Inferior parietal cortex (tissue), 1 donor: ENCODE measurements around the gene SKOR2.
"Not testable (repeated sequence)": the region's sequence is repeated elsewhere in the genome, so short reads cannot be mapped to it uniquely, and the experiment has no call there.

ENCODE experiments used
- DNase-seq: peaks from one replicate; pipeline ENCODE4 v3.0.0-alpha.2; 2016; ENCODE audit errors: extremely low spot score

Gene SKOR2

DNA sequence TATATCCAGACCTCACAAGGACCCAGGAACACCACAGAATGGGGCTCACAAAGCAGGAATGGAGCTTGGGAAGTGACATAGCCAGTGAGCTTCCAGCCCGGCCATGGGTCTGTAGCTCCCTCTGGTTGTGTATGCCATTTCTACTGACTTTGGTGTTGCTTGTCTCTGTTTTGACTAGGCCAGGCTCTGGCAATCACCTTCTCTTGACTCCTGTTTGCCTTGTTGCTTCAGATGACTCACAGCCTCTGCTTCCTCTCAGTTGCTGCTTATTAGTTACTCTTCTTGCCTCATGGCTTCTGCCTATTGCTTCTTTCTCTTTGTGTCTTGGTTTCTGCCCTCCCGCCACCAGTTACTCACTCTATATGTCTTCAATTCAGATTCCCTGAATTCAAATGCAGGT lies 59.5 kb downstream of the SKOR2 start:
- DNase-seq = no peak

DNA sequence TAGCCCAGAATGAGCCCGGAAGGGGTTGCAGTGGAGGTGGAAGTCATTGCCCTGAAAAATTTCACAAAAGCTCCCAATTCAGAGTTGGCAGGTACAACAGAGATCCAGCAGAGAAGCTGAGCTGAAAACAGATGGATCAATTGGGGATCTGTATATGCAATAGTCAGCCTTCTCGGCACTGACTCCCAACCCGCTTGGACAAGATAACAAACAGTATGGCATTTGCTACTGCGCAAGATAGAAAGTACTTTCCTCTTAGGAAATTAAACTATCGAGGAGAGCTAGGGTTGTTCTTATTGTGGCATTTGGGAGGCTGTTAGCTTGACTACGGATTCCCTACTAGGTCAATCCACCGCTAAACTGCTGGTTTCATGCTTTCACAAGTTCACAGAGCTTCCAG lies 63.7 kb downstream of the SKOR2 start:
- DNase-seq = no peak

DNA sequence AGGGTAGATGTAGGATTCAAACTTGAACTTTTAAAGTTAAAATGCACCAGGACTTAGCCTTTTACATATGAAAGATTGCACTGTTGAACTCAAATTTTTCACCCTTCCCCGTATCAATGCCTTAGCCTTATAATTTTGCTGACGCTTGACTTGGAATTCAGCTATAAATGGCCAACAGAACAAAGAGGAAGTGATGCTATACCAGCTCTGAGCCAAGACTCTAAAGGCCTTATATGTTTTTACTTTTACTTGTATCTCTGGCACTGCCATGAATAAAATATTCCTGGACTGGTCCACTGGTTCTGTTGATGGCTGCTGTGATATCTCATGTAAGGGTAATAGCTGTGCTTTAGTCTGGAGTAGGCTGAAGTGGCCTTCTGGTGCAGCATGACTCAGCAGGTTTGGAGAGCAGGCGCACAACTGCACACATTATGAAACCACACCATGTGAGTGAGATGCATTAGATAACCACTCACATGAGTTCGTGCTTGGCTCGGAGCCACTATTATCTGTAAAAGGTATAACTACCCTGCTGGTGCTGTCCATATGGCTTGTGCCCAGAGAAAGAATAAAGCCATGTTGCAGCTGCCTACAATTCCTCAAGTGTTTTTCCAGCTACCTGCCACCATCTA lies 66.9 kb downstream of the SKOR2 start:
- DNase-seq = no peak

DNA sequence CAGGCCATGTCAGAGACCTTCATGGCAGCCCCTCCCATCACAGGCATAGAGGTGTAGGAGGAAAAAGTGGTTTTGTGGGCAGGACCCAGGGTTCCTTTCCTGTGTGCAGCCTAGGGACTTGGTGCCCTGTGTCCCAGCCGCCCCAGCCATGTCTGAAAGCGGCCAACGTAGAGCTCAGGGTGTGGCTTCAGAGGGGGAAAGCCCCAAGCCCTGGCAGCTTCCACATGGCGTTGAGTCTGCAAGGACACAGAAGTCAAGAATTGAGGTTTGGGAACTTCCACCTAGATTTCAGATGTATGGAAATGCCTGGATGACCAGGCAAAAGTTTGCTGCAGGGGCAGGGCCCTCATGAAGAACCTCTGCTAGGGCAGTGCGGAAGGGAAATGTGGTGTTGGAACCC lies 69.3 kb downstream of the SKOR2 start:
- not testable (repeated sequence) for DNase-seq

DNA sequence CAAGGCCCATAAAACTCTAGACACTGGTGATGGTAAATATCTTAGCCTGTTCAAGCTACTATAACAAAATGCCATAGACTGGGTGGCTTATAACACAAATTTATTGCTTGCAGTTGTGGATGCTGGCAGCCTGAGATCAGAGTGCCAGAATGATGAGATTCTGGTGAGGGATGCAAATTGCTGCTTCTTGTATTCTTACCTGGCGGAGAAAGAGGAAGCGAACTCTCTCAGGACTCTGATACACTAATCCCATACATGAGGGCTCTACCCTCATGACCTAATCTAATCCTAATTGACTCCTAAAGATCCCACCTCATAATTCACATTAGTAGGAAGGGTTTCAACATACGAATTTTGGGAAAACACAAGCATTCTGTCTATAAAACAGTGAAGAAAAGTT lies 70.7 kb downstream of the SKOR2 start:
- no peak for DNase-seq

DNA sequence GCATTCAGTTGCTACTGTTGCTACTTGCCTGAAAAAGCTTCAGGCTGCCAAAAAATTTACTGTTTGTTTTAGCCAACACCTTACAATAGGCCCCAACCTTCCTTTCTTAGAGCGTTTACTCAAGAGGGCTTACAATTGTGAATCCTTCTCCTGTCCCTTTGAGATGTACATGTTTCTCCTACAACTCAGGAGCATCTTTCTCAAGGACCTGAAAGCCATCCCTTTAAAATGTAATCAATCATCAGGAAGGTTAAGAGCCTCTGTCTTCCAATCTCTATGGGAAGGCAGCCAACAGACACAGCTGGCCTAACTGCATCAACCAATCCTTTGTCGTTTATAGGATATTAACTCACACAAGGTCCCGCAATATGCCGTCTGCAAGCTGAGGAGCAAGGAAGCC lies 71.9 kb downstream of the SKOR2 start:
- DNase-seq = no peak

DNA sequence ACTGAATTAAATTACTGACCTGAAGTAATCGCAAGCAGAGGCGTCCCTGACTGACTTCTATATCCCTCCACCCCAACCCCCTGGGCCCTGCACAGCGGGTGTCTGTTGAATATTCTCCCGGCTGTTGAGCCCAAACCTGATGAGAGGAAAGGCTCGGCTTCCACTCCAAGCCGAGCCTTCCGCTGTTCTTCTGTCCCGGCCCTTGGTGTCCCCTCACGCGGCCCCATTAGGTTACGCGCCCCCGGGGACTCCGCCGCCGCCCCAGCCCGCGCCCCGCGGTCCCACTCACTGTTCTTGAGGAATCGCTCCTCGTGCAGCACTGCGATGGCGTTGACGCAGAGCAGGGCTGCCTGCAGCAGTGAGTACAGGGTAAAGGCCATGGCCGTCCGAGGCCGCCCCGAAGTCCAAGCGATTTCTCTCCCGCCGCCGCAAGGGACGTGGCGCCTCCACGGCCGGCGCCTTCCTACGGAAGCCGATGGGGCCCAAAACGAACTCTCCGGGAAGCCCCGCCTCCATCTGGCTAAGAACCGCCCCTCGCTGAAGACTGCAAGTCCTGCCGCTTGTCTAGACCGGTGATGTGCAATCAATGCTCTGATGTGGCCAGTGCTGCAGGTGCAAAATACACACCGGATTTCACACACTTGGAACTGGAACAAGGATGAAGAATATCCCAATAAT lies 75.4 kb downstream of the SKOR2 start, which contains the start of gene IER3IP1:
IER3IP1 (minus strand) TSS at position 467 of the 678 bp plus-strand sequence; CDS start at position 380, 87 bp downstream.
- DNase-seq = peak; percentile 95

DNA sequence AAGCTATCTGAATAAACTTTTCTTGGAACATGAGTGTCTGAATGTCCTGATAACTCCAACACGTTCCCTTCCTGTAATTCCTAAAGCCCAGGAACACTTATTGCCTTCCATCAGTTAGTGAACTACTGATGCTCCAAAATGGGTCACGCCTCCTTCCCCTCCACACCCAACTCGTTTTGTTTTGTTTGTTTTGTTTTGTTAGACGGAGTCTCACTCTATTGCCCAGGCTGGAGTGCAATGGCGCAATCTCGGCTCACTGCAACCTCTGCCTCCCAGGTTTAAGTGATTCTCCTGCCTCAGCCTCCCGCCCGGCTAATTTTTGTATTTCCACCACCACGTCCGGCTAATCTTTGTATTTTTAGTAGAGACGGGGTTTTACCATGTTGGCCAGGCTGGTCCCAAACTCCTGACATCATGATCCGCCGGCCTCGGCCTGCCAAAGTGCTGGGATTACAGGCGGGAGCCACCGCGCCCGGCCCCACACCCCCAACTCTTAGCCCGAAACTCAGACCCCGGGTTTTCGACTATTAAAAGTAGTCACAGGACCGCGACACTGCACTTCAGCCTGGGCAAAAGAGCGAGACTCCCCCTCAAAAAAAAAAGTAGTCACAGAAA lies 76.1 kb downstream of the SKOR2 start:
- no peak for DNase-seq

DNA sequence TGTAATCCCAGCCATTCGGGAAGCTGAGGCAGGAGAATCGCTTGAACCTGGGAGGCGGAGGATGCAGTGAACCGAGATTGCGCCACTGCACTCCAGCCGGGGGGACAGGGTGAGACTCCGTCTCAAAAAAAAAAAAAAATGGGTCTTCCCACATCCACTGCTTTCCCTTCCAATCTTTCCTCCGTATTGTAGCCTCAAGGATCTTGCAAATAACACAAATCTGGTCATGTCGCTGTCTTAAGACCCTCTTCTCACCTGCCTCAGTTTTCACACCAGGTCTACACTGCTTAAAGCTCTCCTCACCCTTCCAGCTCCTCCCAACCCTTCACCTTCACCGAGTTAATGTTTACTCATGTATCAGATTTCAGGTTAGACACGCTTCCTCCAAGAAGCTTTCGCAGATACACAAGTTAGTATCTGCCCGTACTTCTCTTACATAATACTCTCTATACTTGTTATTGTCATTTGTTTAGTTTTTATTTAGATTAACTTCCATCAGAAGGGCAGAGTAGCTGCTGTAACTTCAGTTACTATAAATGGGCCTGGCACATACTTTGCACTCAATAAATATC lies 76.8 kb downstream of the SKOR2 start:
- DNase-seq = no peak

DNA sequence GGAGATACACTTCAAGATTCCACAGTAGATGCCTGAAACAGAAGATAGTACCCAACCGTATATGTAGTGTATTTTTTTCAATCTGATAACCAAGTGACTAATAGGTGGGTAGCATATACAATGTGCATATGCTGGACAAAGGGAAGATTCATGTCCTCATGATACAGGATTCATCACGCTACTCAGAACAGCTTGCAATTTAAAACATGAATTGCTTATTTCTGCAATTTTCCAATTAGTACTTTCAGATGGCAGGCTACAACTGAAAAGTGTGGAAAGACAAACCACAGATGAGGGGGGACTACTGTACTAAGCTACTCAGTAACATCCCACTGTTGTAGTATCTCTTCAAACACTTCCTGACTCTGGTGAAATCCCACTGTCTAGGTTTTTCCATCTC lies 79.0 kb downstream of the SKOR2 start:
- no peak for DNase-seq

DNA sequence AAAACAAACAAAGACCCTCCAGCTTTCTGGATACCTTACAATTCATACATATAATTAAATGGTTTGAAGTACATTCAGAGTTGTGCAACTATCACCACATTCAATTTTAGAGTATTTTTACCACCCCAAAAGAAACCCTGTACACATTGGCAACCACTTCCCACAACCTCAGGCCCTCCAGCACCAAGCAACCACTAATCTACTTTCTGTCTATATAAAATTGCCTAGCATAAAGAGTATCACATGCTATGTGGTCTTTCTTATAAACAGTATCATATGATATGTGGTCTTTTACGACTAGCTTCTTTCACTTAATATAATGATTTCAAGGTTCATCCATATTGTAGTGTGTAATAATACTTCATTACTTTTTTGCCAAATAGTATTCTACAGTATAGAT lies 82.5 kb downstream of the SKOR2 start:
- no peak for DNase-seq

DNA sequence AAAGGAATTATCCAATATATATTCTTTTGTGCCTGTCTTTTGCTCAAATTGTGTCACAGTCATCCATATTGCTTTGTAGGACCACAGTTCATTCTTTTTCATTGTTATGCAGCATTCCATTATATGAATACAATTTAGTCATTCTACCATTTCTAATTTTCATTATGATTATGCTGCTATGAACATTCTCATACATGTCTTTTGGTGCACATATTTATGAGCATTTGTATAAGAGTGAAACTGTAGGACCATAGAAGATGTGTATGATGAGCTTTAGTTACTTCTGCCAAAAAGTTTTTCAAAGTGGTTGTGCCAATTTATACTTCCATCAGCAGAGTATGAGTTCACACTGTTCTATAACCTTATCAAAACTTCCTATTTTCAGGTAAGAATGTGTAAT lies 83.0 kb downstream of the SKOR2 start:
- DNase-seq = no peak

DNA sequence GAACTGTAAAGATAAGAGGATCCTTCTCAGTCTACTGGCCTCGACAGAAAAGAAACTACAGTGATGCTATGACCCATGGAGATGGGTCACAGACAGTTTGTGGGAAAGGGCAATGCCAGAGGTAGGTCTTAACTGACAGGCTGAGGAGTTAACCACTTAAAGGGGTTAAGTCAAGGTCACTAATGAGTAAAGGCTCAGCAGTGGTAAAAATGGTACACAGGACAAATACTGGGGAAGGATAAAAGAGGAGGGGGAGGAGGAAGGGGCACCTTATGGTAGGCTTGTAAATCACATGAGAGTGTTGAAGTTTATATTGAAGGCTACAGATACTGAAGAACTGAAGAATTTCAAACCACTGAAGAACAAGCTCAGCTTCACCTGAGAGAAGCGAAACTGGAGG lies 85.2 kb downstream of the SKOR2 start:
- DNase-seq = no peak

DNA sequence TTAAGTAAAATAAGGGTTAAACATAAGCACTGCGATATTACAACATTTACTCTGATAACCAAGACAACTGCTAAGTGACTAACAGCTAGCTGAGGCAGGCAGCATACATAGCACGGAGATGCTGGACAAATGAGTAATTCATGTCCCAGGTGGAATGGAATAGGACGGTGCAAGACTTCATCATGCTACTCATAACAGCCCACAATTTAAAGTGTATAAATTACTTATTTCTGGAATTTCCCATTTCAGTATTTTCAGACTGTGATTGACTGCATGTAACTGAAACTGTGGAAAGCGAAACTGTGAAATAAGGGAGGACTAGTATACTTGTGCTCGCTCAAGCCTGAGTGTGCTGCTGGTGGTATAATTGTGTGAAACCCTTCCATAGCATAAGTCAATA lies 88.2 kb downstream of the SKOR2 start:
- no peak for DNase-seq

DNA sequence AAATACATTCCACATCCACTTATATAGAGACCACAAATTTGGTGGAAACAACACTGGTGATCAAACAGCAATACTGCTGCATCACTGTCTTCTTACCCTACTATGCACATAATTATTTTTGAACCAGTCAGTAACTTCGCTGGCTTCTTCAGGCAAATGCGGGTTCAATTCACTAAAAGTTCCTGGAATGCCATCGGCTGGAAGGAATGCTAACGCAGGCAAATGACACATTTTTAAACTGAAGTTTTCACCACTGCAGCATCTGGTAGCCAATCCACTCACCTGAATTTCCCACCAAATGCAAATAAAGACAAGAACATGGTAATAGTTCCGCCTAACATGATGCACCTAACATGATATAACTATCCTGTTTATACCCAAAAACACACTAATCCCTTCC lies 91.2 kb downstream of the SKOR2 start:
- DNase-seq = no peak

DNA sequence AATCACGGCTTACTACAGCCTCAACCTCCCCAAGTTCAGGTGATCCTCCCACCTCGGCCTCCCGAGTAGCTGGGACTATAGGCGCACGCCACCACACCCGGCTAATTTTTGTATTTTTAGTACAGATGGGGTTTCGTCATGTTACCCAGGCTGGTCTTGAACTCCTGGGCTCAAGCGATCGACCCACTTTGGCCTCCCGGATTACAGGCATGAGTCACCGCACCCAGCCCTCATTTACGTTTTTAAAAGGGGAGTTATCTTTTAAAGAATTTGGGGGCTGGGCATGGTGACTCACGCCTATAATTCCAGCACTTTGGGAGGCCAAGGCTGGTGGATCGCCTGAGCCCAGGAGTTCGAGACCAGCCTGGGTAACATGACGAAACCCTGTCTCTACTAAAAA lies 93.1 kb downstream of the SKOR2 start:
- not testable (repeated sequence) for DNase-seq
